Fibroblast of the aortic adventitia (primary cell): ENCODE measurements around the gene PSENEN. TPM values are rescaled to one million over a fixed set of nuclear protein-coding genes. Genes with fewer than 3 reads are reported as not detected.

ENCODE experiments used
- DNase-seq: peaks from one replicate; pipeline ENCODE4 v3.0.0-alpha.2; 2010; ENCODE audit warnings: low read depth
- H3K4me3 ChIP-seq: 2 replicates; pipeline ENCODE4 v1.5.1; 2011; ENCODE audit warnings: low read depth, mild to moderate bottlenecking, control low read depth, low read length, moderate library complexity
- CTCF ChIP-seq: IDR thresholded peaks from 2 replicates; pipeline ENCODE4 v1.5.1; 2011; ENCODE audit warnings: mild to moderate bottlenecking, low read length, control low read depth, inconsistent platforms; ENCODE audit not compliant: insufficient read depth
- total RNA-seq: library from RNA; depleted of rRNA; stranded (reverse); fragments of >200 nt; gene quantifications from 2 replicates; pipeline ENCODE4 v1.2.3, GENCODE V29; 2012; ENCODE audit warnings: low replicate concordance

Gene PSENEN
- total RNA-seq, 1 donor, result 19.5 TPM

GRCh38 chr19:35708391-35708790 is 37.1 kb upstream of the PSENEN start:
- DNase-seq, result no peak
- TF ChIP-seq CTCF, result no peak
- no peak overlapping the region for H3K4me3 ChIP-seq

- no peak for TF ChIP-seq CTCF
- H3K4me3 ChIP-seq, result no peak overlapping the region
- no peak for DNase-seq
Observed at GRCh38 chr19:35710784-35711723, 34.4 kb upstream of the PSENEN start.

GRCh38 chr19:35712567-35713505 is 32.6 kb upstream of the PSENEN start:
- TF ChIP-seq CTCF, result no peak
- H3K4me3 ChIP-seq, result no peak overlapping the region
- DNase-seq, result no peak

- TF ChIP-seq CTCF, result no peak
- DNase-seq, result no peak
- H3K4me3 ChIP-seq, result no peak overlapping the region
Observed at GRCh38 chr19:35713506-35713850, 32.0 kb upstream of the PSENEN start.

- H3K4me3 ChIP-seq, result no peak overlapping the region
- TF ChIP-seq CTCF, result no peak
- DNase-seq, result no peak
Observed at GRCh38 chr19:35713904-35714495, 31.5 kb upstream of the PSENEN start.

- DNase-seq, result no peak
- no peak for TF ChIP-seq CTCF
- no peak overlapping the region for H3K4me3 ChIP-seq
Observed at GRCh38 chr19:35714601-35715354, 30.7 kb upstream of the PSENEN start.
